ENCODE results near the gene MORN5. TPM values are rescaled to one million over a fixed set of nuclear protein-coding genes. Genes with fewer than 3 reads are reported as not detected.

MORN5 gene
- total and polyA plus RNA-seq, 9 of the 15 experiments (the other 6 are each of a cell fraction or from before 2014, with no cell fraction given) = not detected

- TF ChIP-seq SAFB2 (IDR thresholded peaks at IDR 0.05; ENCODE audit: borderline replicate concordance, low read depth, low read length, severe bottlenecking) (no peak), RBM15 (IDR thresholded peaks at IDR 0.05; ENCODE audit: insufficient read depth, low read length) (no peak), CLOCK (CRISPR knock-in tag; IDR thresholded peaks at IDR 0.05; ENCODE audit: borderline replicate concordance) (no peak), MEF2A (IDR thresholded peaks at IDR 0.05; ENCODE audit: control insufficient read depth, low read depth, low read length) (no peak), DDX20 (tag; IDR thresholded peaks at IDR 0.05; ENCODE audit: low read depth) (no peak), GATA2 (CRISPR knock-in tag; IDR thresholded peaks at IDR 0.05) (peak; percentile 54; the same call in 1 of the 2 replicates), L3MBTL2 (IDR thresholded peaks at IDR 0.05) (no peak), ZZZ3 (IDR thresholded peaks at IDR 0.05) (no peak), ZNF436 (CRISPR knock-in tag; IDR thresholded peaks at IDR 0.05) (no peak), NBN (IDR thresholded peaks at IDR 0.05; ENCODE audit: low read depth) (no peak), HMBOX1 (IDR thresholded peaks at IDR 0.05) (no peak), GATAD2B (IDR thresholded peaks at IDR 0.05; ENCODE audit: borderline replicate concordance) (no peak), ZNF445 (CRISPR knock-in tag; IDR thresholded peaks at IDR 0.05; ENCODE audit: low read depth) (no peak), KDM1A (IDR thresholded peaks at IDR 0.05) (peak; percentile 35 to 44; a peak in 3 of 4 replicates), E2F6 (IDR thresholded peaks at IDR 0.05; ENCODE audit: borderline replicate concordance in 1 of 2, extremely low read depth in 1 of 2, insufficient read depth in 1 of 2, insufficient read length in 1 of 2, low read depth in 1 of 2, low read length in 1 of 2, poor library complexity in 1 of 2, severe bottlenecking in 1 of 2) (peak in 1 of 2 experiments; percentile 28), NR0B1 (IDR thresholded peaks at IDR 0.05; ENCODE audit: partially characterized antibody) (no peak), GTF2B (IDR thresholded peaks at IDR 0.05; ENCODE audit: extremely low read depth, insufficient read length) (no peak)
Observed at GRCh38 chr9:122212473-122213004, 52.8 kb downstream of the MORN5 start (continued).

Data from K562 (cell line).